SK-N-SH (cell line): ENCODE measurements around the gene CALN1. TPM values are rescaled to one million over a fixed set of nuclear protein-coding genes. Genes with fewer than 3 reads are reported as not detected.
A peak's percentile ranks its signal among the peaks of the same experiment; 100 is the strongest.

Source experiments
- CTCF ChIA-PET: fragments of 300-600, 350-600 bp; formaldehyde crosslinking; extraction: SDS; loops from one replicate; lab custom pipeline; 2021; lab: Yijun Ruan, JAX
- POLR2A ChIA-PET: fragments of 350-600 bp; sonication (Branson Sonifier 250); formaldehyde crosslinking; extraction: SDS; loops from one replicate; lab custom pipeline; 2020; ENCODE audit warnings: antibody characterized with exemption, inconsistent platforms; lab: Yijun Ruan, JAX
- DNase-seq: peaks from one replicate; pipeline ENCODE4 v3.0.0; 2012
- H2AFZ ChIP-seq: fragments of 200-600 bp; sonication (generic); 2 replicates; pipeline ENCODE4 v1.8.1; 2016; ENCODE audit warnings: antibody characterized with exemption, mild to moderate bottlenecking, low read depth
- H3F3A ChIP-seq: fragments of 200-600 bp; sonication (generic); replicated peaks from 2 replicates; pipeline ENCODE3; 2016; ENCODE audit warnings: antibody characterized with exemption, mild to moderate bottlenecking; ENCODE audit not compliant: insufficient read depth
- H3K27ac ChIP-seq, 2 experiments: fragments of 200-500 bp in 1 of 2; fragments of 200-600 bp in 1 of 2; sonication (Bioruptor generic) in 1 of 2; sonication (generic), shearing (Covaris generic) in 1 of 2; 2 replicates each; pipeline versions ENCODE4 v1.5.1 to v1.6.1; 2014 to 2016; ENCODE audit warnings: low read depth in 2 of 2, inconsistent platforms in 1 of 2, low read length in 1 of 2, mild to moderate bottlenecking in 1 of 2, mixed read lengths in 1 of 2
- H3K27me3 ChIP-seq: fragments of 200-600 bp; sonication (generic), shearing (Covaris generic); 2 replicates; pipeline ENCODE4 v1.6.1; 2016; ENCODE audit warnings: mixed run types; ENCODE audit not compliant: insufficient read depth
- H3K36me3 ChIP-seq, 2 experiments: fragments of 200-500 bp in 1 of 2; fragments of 200-600 bp in 1 of 2; sonication (Bioruptor generic) in 1 of 2; sonication (generic) in 1 of 2; replicated peaks in 1 of 2; 2 replicates each; pipeline versions ENCODE3 to v1.5.1; 2014 to 2016; ENCODE audit warnings: low read length in 1 of 2, mild to moderate bottlenecking in 1 of 2; ENCODE audit not compliant: insufficient read depth in 2 of 2, control insufficient read depth in 1 of 2
- H3K4me1 ChIP-seq, 2 experiments: fragments of 200-500 bp in 1 of 2; fragments of 200-600 bp in 1 of 2; sonication (Bioruptor generic) in 1 of 2; sonication (generic), shearing (Covaris generic) in 1 of 2; 2 replicates each; pipeline versions ENCODE4 v1.5.1 to v1.6.1; 2014 to 2016; ENCODE audit warnings: low read depth in 1 of 2, low read length in 1 of 2, mixed run types in 1 of 2; ENCODE audit not compliant: insufficient read depth in 2 of 2, control insufficient read depth in 1 of 2
- H3K4me2 ChIP-seq: fragments of 200-600 bp; sonication (generic), shearing (Covaris generic); 2 replicates; pipeline ENCODE4 v1.6.1; 2017; ENCODE audit warnings: mixed run types
- H3K4me3 ChIP-seq, 2 experiments: fragments of 200-500 bp in 1 of 2; fragments of 200-600 bp in 1 of 2; sonication (Bioruptor generic) in 1 of 2; sonication (generic), shearing (Covaris generic) in 1 of 2; 2 replicates each; pipeline versions ENCODE4 v1.5.1 to v1.8.1; 2014 to 2016; ENCODE audit warnings: low read depth in 2 of 2, inconsistent platforms in 1 of 2, low read length in 1 of 2, mild to moderate bottlenecking in 1 of 2, mixed read lengths in 1 of 2, moderate library complexity in 1 of 2
- H3K79me2 ChIP-seq: fragments of 200-600 bp; sonication (generic); 2 replicates; pipeline ENCODE4 v1.8.1; 2017; ENCODE audit warnings: mild to moderate bottlenecking; ENCODE audit not compliant: insufficient read depth
- H3K9ac ChIP-seq: fragments of 200-600 bp; sonication (generic); 2 replicates; pipeline ENCODE4 v1.6.1; 2017; ENCODE audit warnings: mixed run types
- H3K9me2 ChIP-seq: fragments of 200-600 bp; sonication (generic); 2 replicates; pipeline ENCODE4 v1.6.1; 2017; ENCODE audit warnings: mixed run types
- H3K9me3 ChIP-seq: fragments of 200-600 bp; sonication (generic); 2 replicates; pipeline ENCODE4 v1.6.1; 2017; ENCODE audit warnings: mixed run types, mild to moderate bottlenecking, moderate library complexity
- H4K20me1 ChIP-seq: fragments of 200-600 bp; sonication (generic); 2 replicates; pipeline ENCODE4 v1.6.1; 2017; ENCODE audit warnings: mild to moderate bottlenecking, mixed run types; ENCODE audit not compliant: insufficient read depth
- CHD2 ChIP-seq: fragments of 150-350 bp; IDR thresholded peaks from 2 replicates; pipeline ENCODE4 v1.6.1; 2018; ENCODE audit warnings: low read length; ENCODE audit not compliant: partially characterized antibody
- ELF1 ChIP-seq: IDR thresholded peaks from 2 replicates; pipeline ENCODE4 v1.4.0; 2012
- EP300 ChIP-seq, 2 experiments: IDR thresholded peaks; 2 replicates each; pipeline versions ENCODE4 v1.4.0 to v1.6.1; 2012; ENCODE audit warnings: borderline replicate concordance in 1 of 2, low read depth in 1 of 2, low read length in 1 of 2
- EZH2phosphoT487 ChIP-seq: fragments of 200-600 bp; sonication (generic); IDR thresholded peaks from 2 replicates; pipeline ENCODE4 v1.6.1; 2017; ENCODE audit warnings: low read depth, mixed run types, mild to moderate bottlenecking, antibody characterized with exemption, moderate library complexity, borderline replicate concordance
- FOSL2 ChIP-seq: IDR thresholded peaks from 2 replicates; pipeline ENCODE4 v1.4.0; 2012; ENCODE audit warnings: low read depth, mild to moderate bottlenecking, moderate library complexity, borderline replicate concordance
- FOXM1 ChIP-seq: IDR thresholded peaks from 2 replicates; pipeline ENCODE4 v1.4.0; 2012; ENCODE audit warnings: low read depth, mild to moderate bottlenecking
- GABPA ChIP-seq: IDR thresholded peaks from 2 replicates; pipeline ENCODE4 v1.4.0; 2012; ENCODE audit warnings: low read depth, mild to moderate bottlenecking
- GATA2 ChIP-seq: sonication (generic); formaldehyde crosslinking; IDR thresholded peaks from 2 replicates; pipeline ENCODE4 v1.5.0; 2020; ENCODE audit warnings: mild to moderate bottlenecking, missing genetic modification reagents
- JUND ChIP-seq: IDR thresholded peaks from 2 replicates; pipeline ENCODE4 v1.4.0; 2012
- MEF2A ChIP-seq: IDR thresholded peaks from 2 replicates; pipeline ENCODE4 v1.4.0; 2012; ENCODE audit warnings: low read depth, borderline replicate concordance
- MXI1 ChIP-seq: IDR thresholded peaks from 2 replicates; pipeline ENCODE4 v1.6.1; 2012; ENCODE audit warnings: mild to moderate bottlenecking, low read depth, low read length, improper control_type of control experiment
- NRF1 ChIP-seq: IDR thresholded peaks from 2 replicates; pipeline ENCODE4 v1.6.1; 2012; ENCODE audit warnings: low read depth, mild to moderate bottlenecking, low read length
- RCOR1 ChIP-seq: fragments of 150-350 bp; IDR thresholded peaks from 2 replicates; pipeline ENCODE4 v1.6.1; 2017; ENCODE audit warnings: antibody characterized with exemption, low read length
- YY1 ChIP-seq: IDR thresholded peaks from 2 replicates; pipeline ENCODE4 v1.4.0; 2012; ENCODE audit warnings: low read depth, mild to moderate bottlenecking
- WGBS: methylation state at CpG from one replicate; pipeline ENCODE4 v1.1.6; 2017; ENCODE audit warnings: low lambda C conversion rate; 5-methylcytosine and 5-hydroxymethylcytosine counted together
- polyA plus RNA-seq, 3 experiments: library from polyadenylated mRNA; depleted of rRNA; stranded (reverse); fragments of >200 nt; gene quantifications; 2 replicates each; pipeline ENCODE4 v1.2.3, GENCODE V29; 2012
- TF ChIP-seq, protein P1 (sequence below): IDR thresholded peaks from 2 replicates; pipeline ENCODE4 v1.4.0; 2012; ENCODE audit warnings: low read depth, borderline replicate concordance
- TF ChIP-seq, protein P2 (sequence below): IDR thresholded peaks from 2 replicates; pipeline ENCODE4 v1.4.0; 2012; ENCODE audit warnings: low read depth, borderline replicate concordance
- TF ChIP-seq, protein P3 (sequence below): IDR thresholded peaks from 2 replicates; pipeline ENCODE4 v1.6.1; 2012; ENCODE audit warnings: mild to moderate bottlenecking, low read depth, low read length, moderate library complexity

The CALN1 gene
- polyA plus RNA-seq, 1 of the 3 experiments (the other 2 are of a cell fraction), result not detected

DNA sequence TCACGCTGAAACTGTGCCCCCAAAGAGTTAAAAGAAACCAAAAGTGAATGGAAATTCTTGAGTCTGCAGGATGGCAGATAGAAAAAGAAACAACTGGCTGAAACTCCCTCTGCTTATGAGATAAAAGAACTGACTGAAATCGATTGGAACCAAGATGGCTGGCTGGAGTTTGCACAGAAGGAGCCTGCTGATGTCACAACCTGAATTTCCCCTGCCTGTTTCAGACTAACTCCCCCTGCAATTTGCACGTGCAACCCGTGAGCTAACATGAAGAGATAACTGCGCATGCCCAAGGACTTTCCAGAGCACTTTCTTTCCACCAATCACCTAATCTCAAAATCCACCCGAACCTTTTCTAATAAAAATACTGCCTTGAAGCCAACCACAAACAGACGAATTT, 435.5 kb downstream of the CALN1 start:
- TF ChIP-seq FOSL2, result no peak
- no peak for TF ChIP-seq GABPA
- no peak for TF ChIP-seq CHD2
- TF ChIP-seq, protein P1, sequence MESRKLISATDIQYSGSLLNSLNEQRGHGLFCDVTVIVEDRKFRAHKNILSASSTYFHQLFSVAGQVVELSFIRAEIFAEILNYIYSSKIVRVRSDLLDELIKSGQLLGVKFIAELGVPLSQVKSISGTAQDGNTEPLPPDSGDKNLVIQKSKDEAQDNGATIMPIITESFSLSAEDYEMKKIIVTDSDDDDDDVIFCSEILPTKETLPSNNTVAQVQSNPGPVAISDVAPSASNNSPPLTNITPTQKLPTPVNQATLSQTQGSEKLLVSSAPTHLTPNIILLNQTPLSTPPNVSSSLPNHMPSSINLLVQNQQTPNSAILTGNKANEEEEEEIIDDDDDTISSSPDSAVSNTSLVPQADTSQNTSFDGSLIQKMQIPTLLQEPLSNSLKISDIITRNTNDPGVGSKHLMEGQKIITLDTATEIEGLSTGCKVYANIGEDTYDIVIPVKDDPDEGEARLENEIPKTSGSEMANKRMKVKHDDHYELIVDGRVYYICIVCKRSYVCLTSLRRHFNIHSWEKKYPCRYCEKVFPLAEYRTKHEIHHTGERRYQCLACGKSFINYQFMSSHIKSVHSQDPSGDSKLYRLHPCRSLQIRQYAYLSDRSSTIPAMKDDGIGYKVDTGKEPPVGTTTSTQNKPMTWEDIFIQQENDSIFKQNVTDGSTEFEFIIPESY, result no peak
- no peak for TF ChIP-seq NRF1
- TF ChIP-seq MXI1, result no peak
- TF ChIP-seq, protein P2, sequence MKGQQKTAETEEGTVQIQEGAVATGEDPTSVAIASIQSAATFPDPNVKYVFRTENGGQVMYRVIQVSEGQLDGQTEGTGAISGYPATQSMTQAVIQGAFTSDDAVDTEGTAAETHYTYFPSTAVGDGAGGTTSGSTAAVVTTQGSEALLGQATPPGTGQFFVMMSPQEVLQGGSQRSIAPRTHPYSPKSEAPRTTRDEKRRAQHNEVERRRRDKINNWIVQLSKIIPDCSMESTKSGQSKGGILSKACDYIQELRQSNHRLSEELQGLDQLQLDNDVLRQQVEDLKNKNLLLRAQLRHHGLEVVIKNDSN, result no peak
- TF ChIP-seq, protein P3, sequence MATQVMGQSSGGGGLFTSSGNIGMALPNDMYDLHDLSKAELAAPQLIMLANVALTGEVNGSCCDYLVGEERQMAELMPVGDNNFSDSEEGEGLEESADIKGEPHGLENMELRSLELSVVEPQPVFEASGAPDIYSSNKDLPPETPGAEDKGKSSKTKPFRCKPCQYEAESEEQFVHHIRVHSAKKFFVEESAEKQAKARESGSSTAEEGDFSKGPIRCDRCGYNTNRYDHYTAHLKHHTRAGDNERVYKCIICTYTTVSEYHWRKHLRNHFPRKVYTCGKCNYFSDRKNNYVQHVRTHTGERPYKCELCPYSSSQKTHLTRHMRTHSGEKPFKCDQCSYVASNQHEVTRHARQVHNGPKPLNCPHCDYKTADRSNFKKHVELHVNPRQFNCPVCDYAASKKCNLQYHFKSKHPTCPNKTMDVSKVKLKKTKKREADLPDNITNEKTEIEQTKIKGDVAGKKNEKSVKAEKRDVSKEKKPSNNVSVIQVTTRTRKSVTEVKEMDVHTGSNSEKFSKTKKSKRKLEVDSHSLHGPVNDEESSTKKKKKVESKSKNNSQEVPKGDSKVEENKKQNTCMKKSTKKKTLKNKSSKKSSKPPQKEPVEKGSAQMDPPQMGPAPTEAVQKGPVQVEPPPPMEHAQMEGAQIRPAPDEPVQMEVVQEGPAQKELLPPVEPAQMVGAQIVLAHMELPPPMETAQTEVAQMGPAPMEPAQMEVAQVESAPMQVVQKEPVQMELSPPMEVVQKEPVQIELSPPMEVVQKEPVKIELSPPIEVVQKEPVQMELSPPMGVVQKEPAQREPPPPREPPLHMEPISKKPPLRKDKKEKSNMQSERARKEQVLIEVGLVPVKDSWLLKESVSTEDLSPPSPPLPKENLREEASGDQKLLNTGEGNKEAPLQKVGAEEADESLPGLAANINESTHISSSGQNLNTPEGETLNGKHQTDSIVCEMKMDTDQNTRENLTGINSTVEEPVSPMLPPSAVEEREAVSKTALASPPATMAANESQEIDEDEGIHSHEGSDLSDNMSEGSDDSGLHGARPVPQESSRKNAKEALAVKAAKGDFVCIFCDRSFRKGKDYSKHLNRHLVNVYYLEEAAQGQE, result no peak
- TF ChIP-seq, all 33 proteins: peak for 0
- Histone ChIP-seq H3K4me2 (no peak overlapping the region), H3K27me3 (no peaks in the 10 kb centered on the region), H3F3A (no peaks in the 10 kb centered on the region), H4K20me1 (no peaks in the 10 kb centered on the region), H3K9ac (no peak overlapping the region), H3K27ac (no peak overlapping the region), H2AFZ (no peak overlapping the region), H3K79me2 (no peaks in the 10 kb centered on the region), H3K9me2 (no peaks in the 10 kb centered on the region), H3K36me3 (no peaks in the 10 kb centered on the region), H3K4me3 (peak overlapping the region in 1 of 2 experiments; percentile 43; a peak in 1 of 4 replicates), H3K4me1 (no peaks in the 10 kb centered on the region), H3K9me3 (no peaks in the 10 kb centered on the region)
- ChIA-PET CTCF (interaction anchor here (1.0 kb wide), 1 partner anchor 205 kb away, joined by 3 read pairs; no protein-coding TSS in a partner anchor), POLR2A (no interaction called here)
- DNase-seq, result no peak
- 2% methylated on average over 7 of the region's 7 CpGs for WGBS

DNA sequence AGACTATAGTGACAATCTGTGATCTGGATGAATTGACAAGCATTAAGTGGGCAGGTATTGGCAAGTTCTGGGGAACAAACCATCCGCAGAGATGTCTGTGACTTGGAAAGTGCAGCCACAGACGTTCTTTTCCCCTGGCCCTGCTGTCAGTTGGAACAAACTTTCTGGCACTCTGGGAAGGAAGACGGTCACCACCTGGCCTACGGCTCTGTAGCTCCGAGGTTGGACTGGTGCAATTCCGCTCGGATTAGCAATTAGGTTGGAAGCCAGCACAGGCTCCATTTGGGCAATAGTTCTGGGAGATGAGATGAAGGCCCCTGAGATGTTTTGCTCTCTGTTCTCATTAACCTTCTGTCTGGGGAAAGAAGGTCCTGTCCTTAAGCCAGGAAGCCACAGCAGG, 437.5 kb downstream of the CALN1 start:
- Histone ChIP-seq H3K4me3 (no peak overlapping the region), H3K79me2 (no peaks in the 10 kb centered on the region), H2AFZ (no peak overlapping the region), H3K9ac (no peak overlapping the region), H3K9me3 (no peaks in the 10 kb centered on the region), H3K9me2 (no peaks in the 10 kb centered on the region), H3K27ac (no peak overlapping the region), H3K4me1 (no peaks in the 10 kb centered on the region), H3F3A (no peaks in the 10 kb centered on the region), H3K27me3 (no peaks in the 10 kb centered on the region), H3K4me2 (no peak overlapping the region), H4K20me1 (no peaks in the 10 kb centered on the region), H3K36me3 (no peaks in the 10 kb centered on the region)
- CTCF ChIA-PET, result interaction anchor here (1.0 to 1.2 kb wide), 2 partner anchors 14 to 23 kb away, joined by 3 to 4 read pairs; no protein-coding TSS in a partner anchor
- WGBS, result 2% methylated on average over 7 of the region's 7 CpGs
- POLR2A ChIA-PET, result no interaction called here
- no peak for DNase-seq
- no peak for TF ChIP-seq EP300 (IDR thresholded peaks at IDR 0.05; ENCODE audit: borderline replicate concordance in 1 of 2, low read depth in 1 of 2, low read length in 1 of 2)
- no peak for TF ChIP-seq GABPA
- TF ChIP-seq RCOR1, result no peak
- TF ChIP-seq MEF2A, result no peak
- TF ChIP-seq YY1, result no peak
- TF ChIP-seq EZH2phosphoT487, result no peak
- no peak for TF ChIP-seq GATA2
- TF ChIP-seq FOXM1, result no peak
- TF ChIP-seq JUND, result no peak
- TF ChIP-seq, protein P3, result no peak
- TF ChIP-seq ELF1, result no peak
